ENCODE data around the gene URB1. TPM values are rescaled to one million over a fixed set of nuclear protein-coding genes. Genes with fewer than 3 reads are reported as not detected.
"Not testable (repeated sequence)": the region's sequence is repeated elsewhere in the genome, so short reads cannot be mapped to it uniquely, and the experiment has no call there.

URB1 gene
- total RNA-seq, 1 donor from 2014 or later: 20.0 TPM

DNA sequence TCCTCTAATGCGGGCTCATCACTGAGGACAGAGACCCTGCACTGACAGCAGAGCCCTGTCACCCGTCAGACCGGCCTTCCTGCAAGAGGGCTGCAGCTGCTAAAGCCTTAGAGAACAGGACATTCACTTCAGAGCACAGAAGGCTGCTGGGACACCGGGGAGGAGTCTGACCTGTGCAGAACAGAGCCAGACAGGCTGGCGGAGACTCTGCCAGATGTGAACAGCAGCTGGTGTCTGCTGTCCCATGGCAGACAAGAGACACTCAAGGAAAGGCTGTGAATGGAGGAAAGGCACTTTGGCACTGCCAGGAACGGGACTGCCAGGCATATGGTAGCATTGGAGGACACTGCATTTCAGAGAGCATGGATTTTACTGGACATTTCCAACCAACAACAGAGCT lies 72.8 kb downstream of the URB1 start:
- DNase-seq (ENCODE audit: low read depth, low spot score): no peak

DNA sequence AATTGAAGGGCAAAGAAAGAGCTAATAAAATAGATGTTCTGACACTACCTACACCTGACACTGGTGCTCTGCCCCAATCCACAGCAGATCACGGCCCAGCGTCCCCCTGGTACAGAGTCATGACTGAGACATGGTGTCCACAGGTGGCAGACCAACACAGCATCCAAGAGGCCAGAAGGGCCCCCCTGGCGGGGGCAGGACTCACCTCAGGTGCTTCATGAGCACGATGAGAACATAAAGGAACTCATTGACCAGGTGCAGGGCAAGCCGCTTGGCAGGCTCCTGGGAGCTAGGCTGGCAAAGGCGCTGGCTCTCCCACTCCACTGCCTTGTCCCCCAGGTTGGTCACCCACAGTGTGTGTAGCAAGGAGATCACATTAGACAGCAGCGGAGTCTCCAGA lies 73.8 kb downstream of the URB1 start:
- no peak for DNase-seq (ENCODE audit: low read depth, low spot score)

GRCh38 chr21:32317726-32318125 lies 75.1 kb downstream of the URB1 start:
- DNase-seq (ENCODE audit: low read depth, low spot score): no peak

- no peak for DNase-seq (ENCODE audit: low read depth, low spot score)
These were observed 76.2 kb downstream of the URB1 start for GRCh38 chr21:32316361-32317215.

- DNase-seq (ENCODE audit: low read depth, low spot score): no peak
These were observed 77.1 kb downstream of the URB1 start for GRCh38 chr21:32315511-32316281.

- no peak for DNase-seq (ENCODE audit: low read depth, low spot score)
These were observed 78.0 kb downstream of the URB1 start for GRCh38 chr21:32314806-32315205.

GRCh38 chr21:32312976-32313375 lies 79.8 kb downstream of the URB1 start:
- DNase-seq (ENCODE audit: low read depth, low spot score): no peak

GRCh38 chr21:32312326-32312725 lies 80.5 kb downstream of the URB1 start:
- no peak for DNase-seq (ENCODE audit: low read depth, low spot score)

GRCh38 chr21:32311621-32312020 lies 81.2 kb downstream of the URB1 start:
- no peak for DNase-seq (ENCODE audit: low read depth, low spot score)

- not testable (repeated sequence) for DNase-seq (ENCODE audit: low read depth, low spot score)
These were observed 81.8 kb downstream of the URB1 start for GRCh38 chr21:32310976-32311375.

- DNase-seq (ENCODE audit: low read depth, low spot score): no peak
These were observed 82.8 kb downstream of the URB1 start for GRCh38 chr21:32309906-32310460.

DNA sequence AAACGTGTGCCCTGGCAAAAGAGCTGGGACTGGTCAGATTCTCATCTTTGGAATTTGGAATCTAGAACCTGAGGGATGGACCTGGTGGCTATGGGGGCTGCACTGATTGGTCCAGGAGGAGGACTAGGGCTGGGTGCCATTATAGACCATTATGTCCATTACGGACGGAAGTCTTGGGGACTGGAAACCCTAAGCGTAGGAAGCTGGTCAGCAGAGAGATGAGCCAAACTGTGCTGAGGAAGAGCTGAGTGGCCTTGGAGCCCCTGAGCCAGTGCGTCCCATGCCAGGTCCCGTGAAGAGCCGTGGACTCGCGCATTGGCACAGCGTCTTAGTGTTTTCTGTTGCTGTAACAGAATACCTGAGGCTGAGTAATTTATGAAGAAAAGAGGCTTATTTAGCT lies 84.1 kb downstream of the URB1 start:
- no peak for DNase-seq (ENCODE audit: low read depth, low spot score)

DNA sequence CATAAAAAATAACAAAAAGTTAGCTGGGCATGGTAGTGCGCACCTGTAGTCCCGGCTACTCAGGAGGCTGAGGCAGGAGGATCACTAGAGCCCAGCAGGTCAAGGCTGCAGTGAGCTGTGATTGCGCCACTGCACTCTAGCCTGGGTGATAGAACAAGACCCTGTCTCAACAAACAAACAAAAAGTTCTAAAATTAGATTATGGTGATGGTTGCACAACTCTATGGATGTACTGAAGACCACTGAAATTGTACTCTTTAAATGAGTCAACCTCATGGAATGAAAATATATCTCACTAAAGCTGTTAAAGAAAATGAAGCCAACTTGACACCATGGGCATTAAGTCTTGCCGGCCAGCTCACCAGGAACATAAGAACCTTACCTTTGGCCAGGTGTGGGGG lies 85.1 kb downstream of the URB1 start:
- DNase-seq (ENCODE audit: low read depth, low spot score): no peak

- no peak for DNase-seq (ENCODE audit: low read depth, low spot score)
These were observed 86.6 kb downstream of the URB1 start for GRCh38 chr21:32306021-32306780.

GRCh38 chr21:32304998-32305397 lies 87.8 kb downstream of the URB1 start:
- no peak for DNase-seq (ENCODE audit: low read depth, low spot score)

DNA sequence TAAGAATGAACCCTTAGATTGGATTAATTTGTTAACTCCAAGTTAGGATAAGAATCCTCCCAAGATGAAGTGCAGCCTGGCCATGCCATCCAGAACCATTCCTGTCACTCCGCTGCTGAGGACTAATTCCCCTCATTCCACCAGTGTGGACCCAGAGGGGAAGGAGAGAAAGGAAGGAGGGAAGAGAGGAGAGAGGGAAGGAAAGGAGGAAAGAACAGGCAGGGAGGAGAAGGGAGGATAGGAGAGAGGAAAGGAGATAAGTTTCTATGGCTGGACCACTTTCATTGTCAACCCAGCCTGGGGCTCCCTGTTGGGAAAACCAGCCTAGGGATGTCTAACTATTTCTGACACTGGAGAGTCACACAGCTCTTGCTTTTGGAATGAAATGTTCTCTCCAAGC lies 89.4 kb downstream of the URB1 start:
- no peak for DNase-seq (ENCODE audit: low read depth, low spot score)

DNA sequence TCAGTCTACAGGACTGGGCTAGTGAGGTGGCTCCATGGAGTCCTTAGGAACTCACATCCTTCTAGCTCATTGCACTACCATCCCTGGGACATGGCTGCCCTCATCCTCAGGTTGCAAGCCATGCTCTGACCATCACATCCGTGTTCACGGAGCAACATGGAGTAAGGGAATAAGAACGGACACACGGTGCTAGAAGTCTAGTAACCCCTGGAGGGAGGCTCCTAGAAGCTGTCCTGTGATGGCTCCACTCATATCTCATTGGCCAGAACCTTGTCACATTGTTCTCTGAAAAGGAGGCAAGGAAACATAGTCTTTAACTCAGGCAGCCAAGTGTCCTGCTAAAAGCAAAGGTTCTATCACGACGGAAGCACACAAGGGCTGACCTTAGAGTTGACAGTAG lies 90.3 kb downstream of the URB1 start:
- no peak for DNase-seq (ENCODE audit: low read depth, low spot score)

GRCh38 chr21:32301596-32301995 lies 91.2 kb downstream of the URB1 start:
- no peak for DNase-seq (ENCODE audit: low read depth, low spot score)

DNA sequence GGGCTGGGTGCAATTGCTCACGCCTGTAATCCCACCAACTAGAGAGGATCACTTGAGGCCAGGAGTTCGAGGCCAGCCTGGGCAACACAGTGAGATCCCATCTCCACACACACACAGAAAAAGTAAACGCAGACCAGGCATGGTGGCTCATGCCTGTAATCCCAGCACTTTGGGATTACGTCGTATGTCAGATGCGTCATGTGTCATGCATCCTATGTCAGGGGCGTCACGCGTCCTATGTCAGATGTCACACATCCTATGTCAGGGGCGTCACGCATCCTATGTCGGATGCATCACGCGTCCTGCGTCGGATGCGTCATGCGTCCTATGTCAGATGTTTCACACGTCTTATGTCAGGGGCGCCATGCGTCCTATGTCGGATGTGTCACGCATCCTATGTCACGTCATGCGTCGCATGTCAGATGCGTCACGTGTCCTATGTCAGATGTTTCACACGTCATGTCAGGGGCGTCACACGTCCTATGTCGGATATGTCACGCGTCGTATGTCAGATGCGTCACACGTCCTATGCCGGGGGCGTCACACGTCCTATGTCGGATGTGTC lies 92.6 kb downstream of the URB1 start:
- no peak for DNase-seq (ENCODE audit: low read depth, low spot score)

DNA sequence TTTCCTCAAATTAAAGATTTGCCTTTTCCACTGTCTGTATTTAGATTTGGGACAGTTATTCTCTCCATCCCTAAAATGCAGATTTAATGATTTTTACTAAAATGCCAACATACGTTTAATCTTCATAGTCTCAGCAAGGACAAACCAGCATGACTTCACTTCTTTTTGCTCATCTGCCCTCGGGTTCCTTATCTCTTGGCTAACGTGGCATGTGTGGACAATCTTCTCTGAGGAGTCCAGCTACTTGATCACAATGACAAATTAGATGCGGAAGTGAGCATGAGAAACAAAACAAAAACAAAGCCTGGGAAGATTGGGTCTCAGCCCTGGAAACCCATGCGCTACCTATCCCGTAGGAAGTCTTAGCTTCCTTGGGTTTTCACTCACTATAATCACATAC lies 93.1 kb downstream of the URB1 start:
- DNase-seq (ENCODE audit: low read depth, low spot score): no peak

DNA sequence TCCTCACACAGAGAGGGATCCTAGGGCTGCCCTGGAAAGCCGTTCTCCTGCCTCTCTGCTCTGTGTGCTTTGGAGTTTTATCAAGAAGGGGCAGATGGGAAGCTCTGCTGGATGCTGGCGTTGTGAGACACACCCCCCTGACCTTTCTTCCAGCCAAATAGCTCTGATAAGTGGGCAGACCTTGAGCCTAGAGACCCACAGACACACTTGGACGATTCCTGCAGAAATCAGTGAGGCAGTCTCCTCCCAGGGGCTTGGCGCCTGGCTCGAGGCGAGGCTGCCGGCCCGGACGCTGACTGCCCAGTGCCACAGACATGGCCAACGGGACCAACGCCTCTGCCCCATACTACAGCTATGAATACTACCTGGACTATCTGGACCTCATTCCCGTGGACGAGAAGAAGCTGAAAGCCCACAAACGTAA lies 94.1 kb downstream of the URB1 start, which contains the start of gene MRAP:
Gene MRAP (plus strand): TSS at position 198 of the 424 bp plus-strand sequence. CDS start 117 bp downstream, at position 315.
- DNase-seq (ENCODE audit: low read depth, low spot score): no peak
